Measurements from ENCODE around the gene CINP. TPM values are rescaled to one million over a fixed set of nuclear protein-coding genes. Genes with fewer than 3 reads are reported as not detected.

Gene CINP
- total and polyA plus RNA-seq, 9 donors, result 14.6 to 59.9 (median 26.6) TPM

- no peak for DNase-seq
- Histone ChIP-seq H3K9me3 (no peaks in the 10 kb centered on the region), H3K27ac (no peak overlapping the region), H3K27me3 (no peaks in the 10 kb centered on the region), H3K4me1 (ENCODE audit: insufficient read depth) (no peaks in the 10 kb centered on the region), H3K4me3 (no peak overlapping the region), H3K36me3 (no peaks in the 10 kb centered on the region)
- 88 to 96% (median 89%) methylated on average over 2 of the region's 2 CpGs for WGBS, 3 donors
- TF ChIP-seq EP300 (IDR thresholded peaks at IDR 0.05) (no peak), CTCF (IDR thresholded peaks at IDR 0.05) (no peak), POLR2A (IDR thresholded peaks at IDR 0.05) (no peak)
- intact Hi-C loops (cut with DNase I), result no loop called here
Measured at GRCh38 chr14:102374264-102374663, 11.6 kb upstream of the CINP start.

- Histone ChIP-seq H3K27ac (no peak overlapping the region), H3K9me3 (no peaks in the 10 kb centered on the region), H3K36me3 (no peaks in the 10 kb centered on the region), H3K4me1 (ENCODE audit: insufficient read depth) (no peaks in the 10 kb centered on the region), H3K27me3 (no peaks in the 10 kb centered on the region), H3K4me3 (no peak overlapping the region)
- WGBS, 3 donors, result 86 to 89% (median 87%) methylated on average over 3 of the region's 3 CpGs
- intact Hi-C loops (cut with DNase I), result no loop called here
- no peak for DNase-seq
- TF ChIP-seq EP300 (IDR thresholded peaks at IDR 0.05) (no peak), CTCF (IDR thresholded peaks at IDR 0.05) (no peak), POLR2A (IDR thresholded peaks at IDR 0.05) (no peak)
Measured at GRCh38 chr14:102373110-102373509, 10.4 kb upstream of the CINP start.

GRCh38 chr14:102371361-102371760 is 8.7 kb upstream of the CINP start:
- intact Hi-C loops (cut with DNase I), result no loop called here
- 73 to 82% (median 81%) methylated on average over 4 of the region's 4 CpGs for WGBS, 3 donors

GRCh38 chr14:102370305-102370809 is 7.7 kb upstream of the CINP start:
- no peaks in the 10 kb centered on the region for H3K4me1 ChIP-seq (ENCODE audit: insufficient read depth)

More at GRCh38 chr14:102371361-102371760, 8.7 kb upstream of the CINP start:
- no peak for DNase-seq
- no peak for TF ChIP-seq POLR2A (IDR thresholded peaks at IDR 0.05)
- no peak for TF ChIP-seq EP300 (IDR thresholded peaks at IDR 0.05)
- TF ChIP-seq CTCF (IDR thresholded peaks at IDR 0.05), result no peak
- H3K4me3 ChIP-seq, result no peak overlapping the region
- H3K27ac ChIP-seq, result no peak overlapping the region
- no peaks in the 10 kb centered on the region for H3K4me1 ChIP-seq (ENCODE audit: insufficient read depth)
- no peaks in the 10 kb centered on the region for H3K9me3 ChIP-seq
- no peaks in the 10 kb centered on the region for H3K36me3 ChIP-seq
- H3K27me3 ChIP-seq, result no peaks in the 10 kb centered on the region

More at GRCh38 chr14:102370305-102370809, 7.7 kb upstream of the CINP start:
- H3K4me3 ChIP-seq, result no peak overlapping the region
- TF ChIP-seq POLR2A (IDR thresholded peaks at IDR 0.05) (no peak), CTCF (IDR thresholded peaks at IDR 0.05) (no peak), EP300 (IDR thresholded peaks at IDR 0.05) (no peak)
- no peaks in the 10 kb centered on the region for H3K27me3 ChIP-seq
- 76 to 82% (median 81%) methylated on average over 11 of the region's 11 CpGs for WGBS, 3 donors
- DNase-seq, result no peak
- H3K36me3 ChIP-seq, result no peaks in the 10 kb centered on the region
- no peak overlapping the region for H3K27ac ChIP-seq
- no peaks in the 10 kb centered on the region for H3K9me3 ChIP-seq
- intact Hi-C loops (cut with DNase I), result no loop called here
